K562 (cell line): ENCODE results near the gene TREH. TPM values are rescaled to one million over a fixed set of nuclear protein-coding genes. Genes with fewer than 3 reads are reported as not detected.
A peak's percentile ranks its signal among the peaks of the same experiment; 100 is the strongest.

ENCODE experiments used
- BHLHE40 ChIP-seq: IDR thresholded peaks from 2 replicates; pipeline ENCODE4 v1.6.1; 2011; ENCODE audit warnings: low read length, improper control_type of control experiment
- IFI16 ChIP-seq: fragments of 250-450 bp; sonication (Bioruptor Pico); IDR thresholded peaks from 2 replicates; pipeline ENCODE4 v2.1.2; 2022; ENCODE audit warnings: mild to moderate bottlenecking, inconsistent platforms
- JUND ChIP-seq, 2 experiments: IDR thresholded peaks; 2 replicates in 1 of 2; 3 replicates in 1 of 2; pipeline ENCODE4 v1.6.1; 2011; ENCODE audit warnings: borderline replicate concordance in 2 of 2, low read depth in 2 of 2, low read length in 2 of 2, improper control_type of control experiment in 1 of 2, missing biosample characterization in 1 of 2, missing genetic modification characterization in 1 of 2, missing genetic modification reagents in 1 of 2
- KAT2B ChIP-seq: IDR thresholded peaks from one replicate; pipeline ENCODE4 v1.6.1; 2012; ENCODE audit warnings: low read depth, mild to moderate bottlenecking, control low read depth, inconsistent platforms, low read length, moderate library complexity
- KHSRP ChIP-seq: fragments of 450-650 bp; IDR thresholded peaks from 2 replicates; pipeline ENCODE4 v1.6.1; 2017
- RFX7 ChIP-seq: fragments of 250-450 bp; sonication (Bioruptor Pico); IDR thresholded peaks from 2 replicates; pipeline ENCODE4 v1.5.1; 2021; ENCODE audit warnings: mild to moderate bottlenecking
- SAFB ChIP-seq: fragments of 200-400 bp; formaldehyde crosslinking; IDR thresholded peaks from 2 replicates; pipeline ENCODE4 v1.6.1; 2017; ENCODE audit warnings: low read depth, low read length, borderline replicate concordance
- SMARCA5 ChIP-seq: fragments of 450-650 bp; IDR thresholded peaks from 2 replicates; pipeline ENCODE4 v1.6.1; 2016
- TRIM24 ChIP-seq, 2 experiments: fragments of 450-650 bp; IDR thresholded peaks; 2 replicates each; pipeline ENCODE4 v1.6.1; 2016
- ZNF134 ChIP-seq: fragments of 250-450 bp; sonication (Bioruptor Pico); conservative IDR thresholded peaks from 2 replicates; pipeline ENCODE4 v1.4.0; 2020
- ZNF274 ChIP-seq: IDR thresholded peaks from 2 replicates; pipeline ENCODE4 v1.6.1; 2011; ENCODE audit warnings: low read depth, mild to moderate bottlenecking, low read length, moderate library complexity, borderline replicate concordance
- ZNF507 ChIP-seq: conservative IDR thresholded peaks from 2 replicates; pipeline ENCODE4 v1.6.1; 2017; ENCODE audit warnings: missing genetic modification characterization, missing compliant biosample characterization
- ZNF766 ChIP-seq: fragments of 200-800 bp; sonication (Bioruptor generic); conservative IDR thresholded peaks from 2 replicates; pipeline ENCODE4 v1.6.1; 2016; ENCODE audit warnings: missing genetic modification characterization, missing compliant biosample characterization
- ZNF830 ChIP-seq: fragments of 250-450 bp; sonication (Bioruptor Pico); IDR thresholded peaks from 2 replicates; pipeline ENCODE4 v1.5.0; 2021; ENCODE audit warnings: mild to moderate bottlenecking
- polyA plus RNA-seq, 8 experiments: library from polyadenylated mRNA; depleted of rRNA in 4 of 8; stranded (reverse) in 5 of 8; unstranded in 3 of 8; fragments of >200 nt; fragmentation: Nextera tagmentation in 2 of 8; fragmentation: Illumina TruSeq in 1 of 8; extraction: Ambion mirVana in 2 of 8; extraction: Trizol in 1 of 8; gene quantifications; 2 replicates each; pipeline versions ENCODE4 v1.2.1 to v1.2.3, GENCODE V29; 2011 to 2014; ENCODE audit warnings: inconsistent platforms in 1 of 8, missing spikeins in 1 of 8
- total RNA-seq, 7 experiments: library from RNA; depleted of rRNA in 6 of 7; stranded (reverse); fragments of >200 nt in 6 of 7; fragmentation: Illumina TruSeq in 2 of 7; extraction: Trizol in 2 of 7; gene quantifications; 2 replicates each; pipeline versions ENCODE4 v1.2.1 to v1.2.3, GENCODE V29; 2011 to 2021; ENCODE audit warnings: low replicate concordance in 1 of 7
- TF ChIP-seq, protein P1 (sequence below): fragments of 250-450 bp; sonication (Bioruptor Pico); IDR thresholded peaks from 2 replicates; pipeline ENCODE4 v1.8.0; 2022; ENCODE audit warnings: inconsistent platforms
- TF ChIP-seq, protein P2 (sequence below): sonication (generic); formaldehyde crosslinking; IDR thresholded peaks from 2 replicates; pipeline ENCODE4 v1.8.0; 2022; ENCODE audit warnings: mild to moderate bottlenecking, missing genetic modification reagents
- TF ChIP-seq, protein P3 (sequence below): fragments of 450-650 bp; formaldehyde crosslinking; IDR thresholded peaks from 2 replicates; pipeline ENCODE4 v1.4.0; 2020; ENCODE audit warnings: mild to moderate bottlenecking, moderate library complexity
- TF ChIP-seq, protein P4 (sequence below): fragments of 450-650 bp; IDR thresholded peaks from 2 replicates; pipeline ENCODE4 v1.6.1; 2016; ENCODE audit warnings: borderline replicate concordance
- TF ChIP-seq, protein P5 (sequence below): fragments of 250-450 bp; sonication (Bioruptor Pico); IDR thresholded peaks from 2 replicates; pipeline ENCODE4 v1.5.1; 2021; ENCODE audit warnings: mild to moderate bottlenecking
- TF ChIP-seq, protein P6 (sequence below): fragments of 250-450 bp; sonication (Bioruptor Pico); IDR thresholded peaks from 2 replicates; pipeline ENCODE4 v1.5.0; 2021

The TREH gene
- total and polyA plus RNA-seq, 9 of the 15 experiments (the other 6 are each of a cell fraction or from before 2014, with no cell fraction given), result 0.09 to 0.20 (median 0.11) TPM; not detected in 6

DNA sequence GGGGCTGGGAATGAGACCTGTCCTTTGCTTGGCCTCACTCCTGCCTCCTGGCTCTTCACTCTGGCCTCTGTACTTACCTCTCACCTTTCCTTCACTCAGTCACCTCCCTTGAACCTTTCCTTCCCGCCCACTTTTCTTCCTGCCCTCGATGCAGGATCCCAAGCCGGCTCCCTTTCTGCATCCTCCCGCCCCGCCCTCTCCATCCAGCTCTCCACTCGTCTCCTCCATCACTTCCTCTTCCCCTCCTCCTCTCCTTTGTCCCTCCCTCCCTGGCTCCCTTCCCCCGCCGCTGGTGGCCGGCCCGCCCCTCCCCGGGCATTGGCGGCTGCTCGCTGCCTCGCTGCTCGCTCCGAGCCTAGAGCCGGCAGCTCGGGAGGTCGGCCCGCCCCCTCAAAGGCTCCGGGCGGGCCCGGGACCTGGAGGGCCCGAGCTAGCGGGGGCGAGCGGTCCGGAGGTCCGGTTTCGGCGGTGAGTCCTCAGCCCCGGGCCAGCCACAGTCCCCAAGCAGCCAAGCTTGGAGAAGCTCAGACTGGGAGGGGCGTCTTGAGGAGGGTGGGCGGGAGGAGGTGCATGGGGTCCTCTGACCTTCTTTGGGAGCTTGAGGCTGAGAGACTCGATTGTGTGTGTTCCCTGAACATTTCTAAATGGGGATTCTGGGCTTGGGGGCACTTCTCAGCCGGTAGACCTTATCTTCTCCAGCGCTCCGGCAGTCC is 58.2 kb downstream of the TREH start (continued):
- TF ChIP-seq, protein P1, sequence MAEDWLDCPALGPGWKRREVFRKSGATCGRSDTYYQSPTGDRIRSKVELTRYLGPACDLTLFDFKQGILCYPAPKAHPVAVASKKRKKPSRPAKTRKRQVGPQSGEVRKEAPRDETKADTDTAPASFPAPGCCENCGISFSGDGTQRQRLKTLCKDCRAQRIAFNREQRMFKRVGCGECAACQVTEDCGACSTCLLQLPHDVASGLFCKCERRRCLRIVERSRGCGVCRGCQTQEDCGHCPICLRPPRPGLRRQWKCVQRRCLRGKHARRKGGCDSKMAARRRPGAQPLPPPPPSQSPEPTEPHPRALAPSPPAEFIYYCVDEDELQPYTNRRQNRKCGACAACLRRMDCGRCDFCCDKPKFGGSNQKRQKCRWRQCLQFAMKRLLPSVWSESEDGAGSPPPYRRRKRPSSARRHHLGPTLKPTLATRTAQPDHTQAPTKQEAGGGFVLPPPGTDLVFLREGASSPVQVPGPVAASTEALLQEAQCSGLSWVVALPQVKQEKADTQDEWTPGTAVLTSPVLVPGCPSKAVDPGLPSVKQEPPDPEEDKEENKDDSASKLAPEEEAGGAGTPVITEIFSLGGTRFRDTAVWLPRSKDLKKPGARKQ, result no peak
- TF ChIP-seq JUND (IDR thresholded peaks at IDR 0.05; ENCODE audit: borderline replicate concordance, low read depth, low read length), result no peak
- TF ChIP-seq JUND (tag; IDR thresholded peaks at IDR 0.05; ENCODE audit: borderline replicate concordance, low read depth, low read length), result 0 out of 3 replicates have a peak, but pooled peaks have one; percentile 14
- TF ChIP-seq, protein P2, sequence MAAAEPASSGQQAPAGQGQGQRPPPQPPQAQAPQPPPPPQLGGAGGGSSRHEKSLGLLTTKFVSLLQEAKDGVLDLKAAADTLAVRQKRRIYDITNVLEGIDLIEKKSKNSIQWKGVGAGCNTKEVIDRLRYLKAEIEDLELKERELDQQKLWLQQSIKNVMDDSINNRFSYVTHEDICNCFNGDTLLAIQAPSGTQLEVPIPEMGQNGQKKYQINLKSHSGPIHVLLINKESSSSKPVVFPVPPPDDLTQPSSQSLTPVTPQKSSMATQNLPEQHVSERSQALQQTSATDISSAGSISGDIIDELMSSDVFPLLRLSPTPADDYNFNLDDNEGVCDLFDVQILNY (CRISPR knock-in tag), result no peak
- TF ChIP-seq, protein P3, sequence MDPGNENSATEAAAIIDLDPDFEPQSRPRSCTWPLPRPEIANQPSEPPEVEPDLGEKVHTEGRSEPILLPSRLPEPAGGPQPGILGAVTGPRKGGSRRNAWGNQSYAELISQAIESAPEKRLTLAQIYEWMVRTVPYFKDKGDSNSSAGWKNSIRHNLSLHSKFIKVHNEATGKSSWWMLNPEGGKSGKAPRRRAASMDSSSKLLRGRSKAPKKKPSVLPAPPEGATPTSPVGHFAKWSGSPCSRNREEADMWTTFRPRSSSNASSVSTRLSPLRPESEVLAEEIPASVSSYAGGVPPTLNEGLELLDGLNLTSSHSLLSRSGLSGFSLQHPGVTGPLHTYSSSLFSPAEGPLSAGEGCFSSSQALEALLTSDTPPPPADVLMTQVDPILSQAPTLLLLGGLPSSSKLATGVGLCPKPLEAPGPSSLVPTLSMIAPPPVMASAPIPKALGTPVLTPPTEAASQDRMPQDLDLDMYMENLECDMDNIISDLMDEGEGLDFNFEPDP (CRISPR knock-in tag), result no peak
- TF ChIP-seq, protein P4, sequence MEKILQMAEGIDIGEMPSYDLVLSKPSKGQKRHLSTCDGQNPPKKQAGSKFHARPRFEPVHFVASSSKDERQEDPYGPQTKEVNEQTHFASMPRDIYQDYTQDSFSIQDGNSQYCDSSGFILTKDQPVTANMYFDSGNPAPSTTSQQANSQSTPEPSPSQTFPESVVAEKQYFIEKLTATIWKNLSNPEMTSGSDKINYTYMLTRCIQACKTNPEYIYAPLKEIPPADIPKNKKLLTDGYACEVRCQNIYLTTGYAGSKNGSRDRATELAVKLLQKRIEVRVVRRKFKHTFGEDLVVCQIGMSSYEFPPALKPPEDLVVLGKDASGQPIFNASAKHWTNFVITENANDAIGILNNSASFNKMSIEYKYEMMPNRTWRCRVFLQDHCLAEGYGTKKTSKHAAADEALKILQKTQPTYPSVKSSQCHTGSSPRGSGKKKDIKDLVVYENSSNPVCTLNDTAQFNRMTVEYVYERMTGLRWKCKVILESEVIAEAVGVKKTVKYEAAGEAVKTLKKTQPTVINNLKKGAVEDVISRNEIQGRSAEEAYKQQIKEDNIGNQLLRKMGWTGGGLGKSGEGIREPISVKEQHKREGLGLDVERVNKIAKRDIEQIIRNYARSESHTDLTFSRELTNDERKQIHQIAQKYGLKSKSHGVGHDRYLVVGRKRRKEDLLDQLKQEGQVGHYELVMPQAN, result peak; percentile 54
- no peak for TF ChIP-seq ZNF274
- TF ChIP-seq, protein P5, sequence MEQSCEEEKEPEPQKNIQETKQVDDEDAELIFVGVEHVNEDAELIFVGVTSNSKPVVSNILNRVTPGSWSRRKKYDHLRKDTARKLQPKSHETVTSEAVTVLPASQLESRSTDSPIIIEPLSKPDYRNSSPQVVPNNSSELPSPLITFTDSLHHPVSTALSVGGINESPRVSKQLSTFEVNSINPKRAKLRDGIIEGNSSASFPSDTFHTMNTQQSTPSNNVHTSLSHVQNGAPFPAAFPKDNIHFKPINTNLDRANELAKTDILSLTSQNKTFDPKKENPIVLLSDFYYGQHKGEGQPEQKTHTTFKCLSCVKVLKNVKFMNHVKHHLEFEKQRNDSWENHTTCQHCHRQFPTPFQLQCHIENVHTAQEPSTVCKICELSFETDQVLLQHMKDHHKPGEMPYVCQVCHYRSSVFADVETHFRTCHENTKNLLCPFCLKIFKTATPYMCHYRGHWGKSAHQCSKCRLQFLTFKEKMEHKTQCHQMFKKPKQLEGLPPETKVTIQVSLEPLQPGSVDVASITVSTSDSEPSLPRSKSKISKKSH (CRISPR knock-in tag), result no peak
- TF ChIP-seq ZNF134 (CRISPR knock-in tag), result no peak
- no peak for TF ChIP-seq RFX7
- no peak for TF ChIP-seq ZNF507 (tag)
- no peak for TF ChIP-seq SAFB
- no peak for TF ChIP-seq ZNF766 (CRISPR knock-in tag)
- TF ChIP-seq KAT2B, result no peak
- TF ChIP-seq KHSRP, result no peak
- TF ChIP-seq BHLHE40, result no peak
- peak; percentile 39 to 48; a peak in 1 of 4 replicates for TF ChIP-seq TRIM24 (IDR thresholded peaks at IDR 0.05)
- TF ChIP-seq IFI16 (CRISPR knock-in tag), result no peak
- peak; percentile 73; the same call in 1 of the 2 replicates for TF ChIP-seq SMARCA5
- TF ChIP-seq ZNF830, result no peak
- TF ChIP-seq, protein P6, sequence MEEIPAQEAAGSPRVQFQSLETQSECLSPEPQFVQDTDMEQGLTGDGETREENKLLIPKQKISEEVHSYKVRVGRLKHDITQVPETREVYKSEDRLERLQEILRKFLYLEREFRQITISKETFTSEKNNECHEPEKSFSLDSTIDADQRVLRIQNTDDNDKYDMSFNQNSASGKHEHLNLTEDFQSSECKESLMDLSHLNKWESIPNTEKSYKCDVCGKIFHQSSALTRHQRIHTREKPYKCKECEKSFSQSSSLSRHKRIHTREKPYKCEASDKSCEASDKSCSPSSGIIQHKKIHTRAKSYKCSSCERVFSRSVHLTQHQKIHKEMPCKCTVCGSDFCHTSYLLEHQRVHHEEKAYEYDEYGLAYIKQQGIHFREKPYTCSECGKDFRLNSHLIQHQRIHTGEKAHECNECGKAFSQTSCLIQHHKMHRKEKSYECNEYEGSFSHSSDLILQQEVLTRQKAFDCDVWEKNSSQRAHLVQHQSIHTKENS (CRISPR knock-in tag), result no peak
